ENCODE results near the gene LPIN2. TPM values are rescaled to one million over a fixed set of nuclear protein-coding genes. Genes with fewer than 3 reads are reported as not detected.

The LPIN2 gene
- total RNA-seq, 1 donor from 2014 or later = 44.9 TPM

DNA sequence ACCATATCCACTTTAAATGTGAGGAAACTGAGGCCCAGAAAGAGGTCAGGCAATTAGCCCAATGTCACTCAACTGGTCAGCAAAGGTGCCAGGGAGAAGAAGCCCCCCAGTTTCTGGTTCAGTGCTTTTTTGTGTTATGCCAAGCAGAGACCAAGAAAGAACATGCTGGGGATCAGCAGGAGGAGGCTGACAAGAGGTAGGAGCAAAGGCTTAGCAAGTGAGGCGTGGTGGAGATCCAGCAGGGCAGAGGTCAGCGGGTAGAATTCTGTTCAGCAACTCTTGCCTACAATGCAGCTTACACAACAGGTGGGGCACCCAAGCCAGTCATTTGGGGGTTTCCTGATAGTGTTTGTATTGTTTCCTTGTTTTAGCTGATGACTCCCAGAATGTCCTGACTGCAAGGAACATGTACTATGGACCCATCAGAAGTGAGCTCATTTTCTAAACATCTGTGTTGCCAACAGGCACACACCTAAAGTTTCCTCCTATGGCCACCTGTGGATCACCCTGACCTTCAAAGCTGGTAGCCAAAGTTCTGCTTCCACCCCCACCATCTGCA, 28.2 kb downstream of the LPIN2 start:
- H3K36me3 Mint-ChIP-seq = peaks cover 11% of the 10 kb centered on the region
- no peaks in the 10 kb centered on the region for H3K27me3 Mint-ChIP-seq (ENCODE audit: low read depth)
- H3K27ac Mint-ChIP-seq = no peak overlapping the region
- TF ChIP-seq, protein P1, sequence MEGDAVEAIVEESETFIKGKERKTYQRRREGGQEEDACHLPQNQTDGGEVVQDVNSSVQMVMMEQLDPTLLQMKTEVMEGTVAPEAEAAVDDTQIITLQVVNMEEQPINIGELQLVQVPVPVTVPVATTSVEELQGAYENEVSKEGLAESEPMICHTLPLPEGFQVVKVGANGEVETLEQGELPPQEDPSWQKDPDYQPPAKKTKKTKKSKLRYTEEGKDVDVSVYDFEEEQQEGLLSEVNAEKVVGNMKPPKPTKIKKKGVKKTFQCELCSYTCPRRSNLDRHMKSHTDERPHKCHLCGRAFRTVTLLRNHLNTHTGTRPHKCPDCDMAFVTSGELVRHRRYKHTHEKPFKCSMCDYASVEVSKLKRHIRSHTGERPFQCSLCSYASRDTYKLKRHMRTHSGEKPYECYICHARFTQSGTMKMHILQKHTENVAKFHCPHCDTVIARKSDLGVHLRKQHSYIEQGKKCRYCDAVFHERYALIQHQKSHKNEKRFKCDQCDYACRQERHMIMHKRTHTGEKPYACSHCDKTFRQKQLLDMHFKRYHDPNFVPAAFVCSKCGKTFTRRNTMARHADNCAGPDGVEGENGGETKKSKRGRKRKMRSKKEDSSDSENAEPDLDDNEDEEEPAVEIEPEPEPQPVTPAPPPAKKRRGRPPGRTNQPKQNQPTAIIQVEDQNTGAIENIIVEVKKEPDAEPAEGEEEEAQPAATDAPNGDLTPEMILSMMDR (IDR thresholded peaks at IDR 0.05; ENCODE audit: unreplicated experiment) = no peak
- no peak for DNase-seq (ENCODE audit: low spot score in 2 of 2, unreplicated experiment in 2 of 2)
- peaks cover 5% of the 10 kb centered on the region for H3K9me3 Mint-ChIP-seq
- H3K4me1 Mint-ChIP-seq = peaks cover 26% of the 10 kb centered on the region
- no peak overlapping the region for H3K4me3 Mint-ChIP-seq

DNA sequence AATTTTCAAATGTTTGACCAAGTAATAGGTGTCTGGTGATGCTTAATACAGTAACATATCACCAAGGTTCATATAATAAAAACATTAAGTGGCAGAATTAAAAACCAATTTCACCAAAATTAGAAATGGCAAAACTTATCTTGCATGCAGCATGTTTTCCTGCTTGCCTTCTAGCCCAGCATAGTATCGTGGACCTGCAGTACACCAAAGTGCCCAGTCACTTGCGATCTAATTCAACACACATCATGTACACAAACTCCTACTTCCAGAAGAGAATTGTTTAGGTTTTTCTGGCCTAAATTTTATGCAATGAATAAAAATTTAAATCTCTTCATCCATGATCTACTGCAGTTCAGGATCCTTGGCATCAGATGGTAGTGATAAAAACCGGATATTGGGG, 28.9 kb downstream of the LPIN2 start:
- no peak overlapping the region for H3K27ac Mint-ChIP-seq
- H3K4me3 Mint-ChIP-seq = no peak overlapping the region
- no peaks in the 10 kb centered on the region for H3K27me3 Mint-ChIP-seq (ENCODE audit: low read depth)
- H3K36me3 Mint-ChIP-seq = peaks cover 6% of the 10 kb centered on the region
- peaks cover 33% of the 10 kb centered on the region for H3K4me1 Mint-ChIP-seq
- TF ChIP-seq, protein P1 (IDR thresholded peaks at IDR 0.05; ENCODE audit: unreplicated experiment) = no peak
- no peak for DNase-seq (ENCODE audit: low spot score in 2 of 2, unreplicated experiment in 2 of 2)
- H3K9me3 Mint-ChIP-seq = peaks cover 1% of the 10 kb centered on the region

DNA sequence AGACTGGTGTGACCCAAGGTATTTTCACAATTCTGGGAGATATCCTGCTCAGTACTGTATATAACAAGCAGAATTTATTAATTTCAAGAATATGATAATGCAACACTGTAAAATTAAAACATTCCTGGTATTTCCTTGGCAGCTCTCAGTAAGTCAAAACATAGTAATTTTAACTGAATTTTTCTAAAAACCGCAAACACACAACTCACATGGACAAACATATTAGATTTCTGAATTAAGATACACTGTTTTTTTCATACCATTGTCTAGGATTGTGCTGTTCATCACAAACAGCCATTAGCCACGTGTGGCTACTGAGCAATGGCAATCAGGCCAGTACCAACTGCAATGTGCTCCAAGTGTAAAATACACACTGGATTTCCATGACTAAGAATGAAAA, 29.6 kb downstream of the LPIN2 start:
- Mint-ChIP-seq H3K27me3 (ENCODE audit: low read depth) (no peaks in the 10 kb centered on the region), H3K4me1 (peaks cover 36% of the 10 kb centered on the region), H3K9me3 (no peaks in the 10 kb centered on the region), H3K27ac (no peak overlapping the region), H3K36me3 (peaks cover 2% of the 10 kb centered on the region), H3K4me3 (no peak overlapping the region)
- no peak for DNase-seq (ENCODE audit: low spot score in 2 of 2, unreplicated experiment in 2 of 2)
- TF ChIP-seq, protein P1 (IDR thresholded peaks at IDR 0.05; ENCODE audit: unreplicated experiment) = no peak

DNA sequence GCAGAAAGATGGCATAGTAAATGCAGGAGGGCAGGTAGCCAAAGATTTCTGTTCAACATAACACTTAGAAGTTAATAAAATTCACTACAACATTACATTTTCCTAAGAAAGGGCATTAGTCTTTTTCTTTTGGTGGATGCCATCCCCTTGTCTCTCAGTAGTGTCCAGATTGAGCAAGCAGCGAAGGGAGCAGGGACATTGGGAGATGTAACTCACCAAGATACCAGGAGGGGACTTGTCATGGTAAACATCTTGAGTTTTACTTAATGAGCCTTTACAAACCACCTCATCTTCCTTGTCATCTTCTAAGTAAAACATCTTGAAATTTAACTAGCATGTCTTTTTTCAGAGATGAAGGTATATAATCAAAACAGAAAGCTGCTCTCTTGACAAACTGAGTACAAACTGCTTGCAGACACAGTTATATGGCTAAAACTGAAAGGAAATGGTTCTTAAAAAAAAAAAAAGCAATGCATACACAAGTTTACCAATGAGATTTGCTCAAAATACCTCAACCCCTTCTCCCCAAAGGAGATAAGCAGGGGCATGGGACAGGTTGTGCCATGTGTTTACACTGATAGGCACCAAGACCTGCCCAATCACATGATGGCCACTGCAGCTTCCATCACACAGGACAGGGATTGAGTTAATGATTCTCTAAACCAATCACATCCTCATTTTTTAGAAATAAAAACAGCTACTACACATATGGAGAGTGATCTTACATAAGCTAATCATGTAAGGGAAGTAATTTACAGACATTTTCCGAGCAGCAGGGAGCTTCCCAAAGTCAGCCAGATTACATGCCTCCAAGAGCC, 30.3 kb downstream of the LPIN2 start:
- peaks cover 38% of the 10 kb centered on the region for H3K4me1 Mint-ChIP-seq
- no peak for DNase-seq (ENCODE audit: low spot score in 2 of 2, unreplicated experiment in 2 of 2)

DNA sequence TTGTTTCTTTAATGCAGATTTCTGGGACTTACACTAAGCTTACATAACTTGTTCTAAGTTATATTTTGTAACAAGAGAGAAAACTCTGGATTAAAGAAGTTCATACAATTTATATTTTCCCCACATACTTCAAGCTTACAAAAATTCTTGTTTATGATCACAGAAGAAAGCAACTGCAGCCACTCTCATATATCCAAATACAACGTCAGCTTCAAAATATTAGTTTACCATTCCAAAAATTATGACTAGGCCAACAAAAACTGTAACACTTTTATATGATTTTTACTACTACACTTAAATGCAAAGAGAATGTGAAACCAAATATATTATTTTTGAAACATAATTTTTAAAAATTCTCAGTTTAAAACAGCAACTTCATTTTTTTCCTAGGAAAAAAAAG, 30.9 kb downstream of the LPIN2 start:
- Mint-ChIP-seq H3K27me3 (ENCODE audit: low read depth) (no peaks in the 10 kb centered on the region), H3K36me3 (peaks cover 2% of the 10 kb centered on the region), H3K4me3 (no peak overlapping the region), H3K4me1 (peaks cover 38% of the 10 kb centered on the region), H3K27ac (peak overlapping the region; percentile 83), H3K9me3 (no peaks in the 10 kb centered on the region)
- DNase-seq (ENCODE audit: low spot score in 2 of 2, unreplicated experiment in 2 of 2) = no peak
- TF ChIP-seq, protein P1 (IDR thresholded peaks at IDR 0.05; ENCODE audit: unreplicated experiment) = no peak

More for the DNA sequence above, 30.3 kb downstream of the LPIN2 start:
- Mint-ChIP-seq H3K27ac (no peak overlapping the region), H3K27me3 (ENCODE audit: low read depth) (no peaks in the 10 kb centered on the region), H3K36me3 (peaks cover 2% of the 10 kb centered on the region), H3K9me3 (no peaks in the 10 kb centered on the region), H3K4me3 (no peak overlapping the region)
- TF ChIP-seq, protein P1 (IDR thresholded peaks at IDR 0.05; ENCODE audit: unreplicated experiment) = no peak
